HepG2 (cell line): ENCODE results near the gene EFCAB8. TPM values are rescaled to one million over a fixed set of nuclear protein-coding genes. Genes with fewer than 3 reads are reported as not detected.

Experiments used
- BRCA1 ChIP-seq: sonication (generic); formaldehyde crosslinking; IDR thresholded peaks from 2 replicates; pipeline ENCODE4 v1.4.0; 2020; ENCODE audit warnings: missing genetic modification reagents
- CAMTA2 ChIP-seq: sonication (generic); formaldehyde crosslinking; IDR thresholded peaks from 2 replicates; pipeline ENCODE4 v1.4.0; 2020; ENCODE audit warnings: mild to moderate bottlenecking, missing genetic modification reagents, borderline replicate concordance
- FOXJ3 ChIP-seq: sonication (generic); formaldehyde crosslinking; IDR thresholded peaks from 2 replicates; pipeline ENCODE4 v1.4.0; 2020; ENCODE audit warnings: missing genetic modification reagents, mild to moderate bottlenecking, borderline replicate concordance
- HES4 ChIP-seq: sonication (generic); formaldehyde crosslinking; IDR thresholded peaks from 2 replicates; pipeline ENCODE4 v1.9.0; 2021; ENCODE audit warnings: mild to moderate bottlenecking, missing genetic modification reagents, borderline replicate concordance
- KLF9 ChIP-seq: IDR thresholded peaks from 2 replicates; pipeline ENCODE4 v1.6.1; 2016; ENCODE audit warnings: low read depth
- MBD4 ChIP-seq: IDR thresholded peaks from 2 replicates; pipeline ENCODE4 v1.6.1; 2012; ENCODE audit warnings: low read length, inconsistent platforms, borderline replicate concordance
- NBN ChIP-seq: fragments of 450-650 bp; conservative IDR thresholded peaks from 2 replicates; pipeline ENCODE4 v1.6.1; 2017
- NONO ChIP-seq, 2 experiments: fragments of 450-650 bp in 1 of 2; sonication (generic) in 1 of 2; formaldehyde crosslinking in 1 of 2; IDR thresholded peaks in 1 of 2; conservative IDR thresholded peaks in 1 of 2; 2 replicates each; pipeline versions ENCODE4 v1.6.1 to v1.8.0; 2017 to 2022; ENCODE audit warnings: mild to moderate bottlenecking in 1 of 2, missing genetic modification reagents in 1 of 2, moderate library complexity in 1 of 2
- PHF8 ChIP-seq: sonication (generic); formaldehyde crosslinking; IDR thresholded peaks from 2 replicates; pipeline ENCODE4 v1.5.0; 2020; ENCODE audit warnings: missing genetic modification reagents
- RBAK ChIP-seq: sonication (generic); formaldehyde crosslinking; IDR thresholded peaks from 2 replicates; pipeline ENCODE4 v1.5.1; 2020; ENCODE audit warnings: mild to moderate bottlenecking, missing genetic modification reagents
- RORA ChIP-seq: sonication (generic); formaldehyde crosslinking; IDR thresholded peaks from 2 replicates; pipeline ENCODE4 v1.5.0; 2020; ENCODE audit warnings: mild to moderate bottlenecking, missing genetic modification reagents, moderate library complexity
- SCMH1 ChIP-seq: sonication (generic); formaldehyde crosslinking; IDR thresholded peaks from 2 replicates; pipeline ENCODE4 v1.9.0; 2021; ENCODE audit warnings: missing genetic modification reagents, mild to moderate bottlenecking, borderline replicate concordance
- ZFP41 ChIP-seq: sonication (generic); formaldehyde crosslinking; IDR thresholded peaks from 2 replicates; pipeline ENCODE4 v1.4.0; 2020; ENCODE audit warnings: mild to moderate bottlenecking, missing genetic modification reagents, borderline replicate concordance
- ZNF572 ChIP-seq: sonication (generic); formaldehyde crosslinking; IDR thresholded peaks from 2 replicates; pipeline ENCODE4 v1.5.1; 2020; ENCODE audit warnings: mild to moderate bottlenecking, missing genetic modification reagents
- ZNF598 ChIP-seq: sonication (generic); formaldehyde crosslinking; IDR thresholded peaks from 2 replicates; pipeline ENCODE4 v1.5.1; 2020; ENCODE audit warnings: mild to moderate bottlenecking, missing genetic modification reagents, borderline replicate concordance
- ZNF75D ChIP-seq: sonication (generic); formaldehyde crosslinking; IDR thresholded peaks from 2 replicates; pipeline ENCODE4 v1.8.1; 2023; ENCODE audit warnings: missing genetic modification reagents, mild to moderate bottlenecking, borderline replicate concordance
- ZSCAN20 ChIP-seq: sonication (generic); formaldehyde crosslinking; IDR thresholded peaks from 2 replicates; pipeline ENCODE4 v1.4.0; 2020; ENCODE audit warnings: missing genetic modification reagents, mild to moderate bottlenecking, borderline replicate concordance
- polyA plus RNA-seq, 8 experiments: library from polyadenylated mRNA; depleted of rRNA in 3 of 8; stranded (reverse) in 7 of 8; unstranded in 1 of 8; fragments of >200 nt; fragmentation: Illumina TruSeq in 4 of 8; extraction: Trizol in 4 of 8; gene quantifications; 2 replicates each; pipeline versions ENCODE4 v1.2.1 to v1.2.3, GENCODE V29; 2011 to 2016; ENCODE audit warnings: low read depth in 4 of 8, missing spikeins in 1 of 8, mixed read lengths in 1 of 8; ENCODE audit not compliant: insufficient read depth in 1 of 8
- total RNA-seq, 5 experiments: library from RNA; depleted of rRNA; stranded (reverse); fragments of >200 nt; fragmentation: Illumina TruSeq; extraction: Trizol; gene quantifications; 2 replicates each; pipeline ENCODE4 v1.2.3, GENCODE V29; 2016; ENCODE audit warnings: low read depth in 1 of 5
- TF ChIP-seq, protein P1 (sequence below): sonication (generic); formaldehyde crosslinking; IDR thresholded peaks from 2 replicates; pipeline ENCODE4 v1.4.0; 2020; ENCODE audit warnings: missing genetic modification reagents
- TF ChIP-seq, protein P2 (sequence below): IDR thresholded peaks from 2 replicates; pipeline ENCODE4 v1.6.1; 2016; ENCODE audit warnings: missing compliant biosample characterization, missing genetic modification reagents, borderline replicate concordance
- TF ChIP-seq, protein P3 (sequence below): sonication (generic); formaldehyde crosslinking; conservative IDR thresholded peaks from 2 replicates; pipeline ENCODE4 v1.4.0; 2020; ENCODE audit warnings: missing genetic modification reagents
- TF ChIP-seq, protein P4 (sequence below): sonication (generic); formaldehyde crosslinking; IDR thresholded peaks from 2 replicates; pipeline ENCODE4 v1.5.1; 2020; ENCODE audit warnings: missing genetic modification reagents, mild to moderate bottlenecking, borderline replicate concordance

Gene EFCAB8
- total and polyA plus RNA-seq, 2 of the 13 experiments (the other 11 are each of a cell fraction or from before 2014, with no cell fraction given): 0.15 to 0.22 TPM

DNA sequence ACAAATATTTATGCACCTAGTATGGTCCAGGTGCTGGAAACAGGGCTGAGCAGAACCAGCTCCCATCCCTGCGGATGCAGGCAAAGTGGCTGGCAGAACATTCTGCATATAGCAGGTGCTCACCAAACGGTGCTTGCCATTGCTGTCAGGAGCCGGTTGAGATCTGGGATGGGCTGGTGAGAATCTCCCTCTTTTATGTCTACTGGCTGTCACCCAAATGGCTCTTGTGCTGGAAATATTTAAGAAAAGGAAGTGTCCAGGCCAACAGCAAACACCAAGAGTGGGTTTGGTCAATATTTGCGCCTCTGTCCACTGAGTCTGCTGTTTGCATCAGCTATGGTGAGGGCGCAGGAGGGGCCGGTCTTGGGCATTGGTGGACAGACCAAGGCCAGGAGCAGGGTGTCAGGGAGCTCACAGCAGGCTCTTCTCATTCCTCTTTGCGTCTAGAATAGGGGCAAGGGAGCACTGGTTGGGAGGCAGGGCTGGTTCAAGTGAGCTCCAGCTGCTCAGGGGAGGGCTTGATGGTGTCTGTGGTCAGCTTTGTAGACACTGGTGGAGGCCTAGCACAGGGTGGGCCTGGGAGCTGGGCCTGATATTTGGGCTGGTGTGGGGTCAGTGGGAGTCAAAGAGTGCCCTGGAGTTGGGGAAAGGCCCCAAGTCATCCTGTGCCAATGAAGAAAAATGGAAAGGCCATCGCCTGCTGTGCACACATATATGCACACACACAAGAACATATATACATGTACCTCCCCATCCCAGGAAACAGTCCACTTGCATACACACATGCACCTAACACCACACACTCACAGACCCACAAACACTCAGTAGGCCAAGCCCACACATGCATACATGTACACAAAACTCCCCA, 147.4 kb downstream of the EFCAB8 start (continued):
- TF ChIP-seq NONO (IDR thresholded peaks at IDR 0.05): no peak
- TF ChIP-seq NONO (CRISPR knock-in tag; conservative IDR thresholded peaks at IDR 0.05): peak; percentile 86
- TF ChIP-seq, protein P1, sequence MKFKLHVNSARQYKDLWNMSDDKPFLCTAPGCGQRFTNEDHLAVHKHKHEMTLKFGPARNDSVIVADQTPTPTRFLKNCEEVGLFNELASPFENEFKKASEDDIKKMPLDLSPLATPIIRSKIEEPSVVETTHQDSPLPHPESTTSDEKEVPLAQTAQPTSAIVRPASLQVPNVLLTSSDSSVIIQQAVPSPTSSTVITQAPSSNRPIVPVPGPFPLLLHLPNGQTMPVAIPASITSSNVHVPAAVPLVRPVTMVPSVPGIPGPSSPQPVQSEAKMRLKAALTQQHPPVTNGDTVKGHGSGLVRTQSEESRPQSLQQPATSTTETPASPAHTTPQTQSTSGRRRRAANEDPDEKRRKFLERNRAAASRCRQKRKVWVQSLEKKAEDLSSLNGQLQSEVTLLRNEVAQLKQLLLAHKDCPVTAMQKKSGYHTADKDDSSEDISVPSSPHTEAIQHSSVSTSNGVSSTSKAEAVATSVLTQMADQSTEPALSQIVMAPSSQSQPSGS (CRISPR knock-in tag): peak; percentile 91; the same call in 1 of the 2 replicates
- peak; percentile 67; the same call in 1 of the 2 replicates for TF ChIP-seq ZNF598 (CRISPR knock-in tag)
- no peak for TF ChIP-seq KLF9 (CRISPR knock-in tag)
- no peak for TF ChIP-seq HES4
- TF ChIP-seq RBAK (CRISPR knock-in tag): no peak
- no peak for TF ChIP-seq ZNF572 (CRISPR knock-in tag)
- TF ChIP-seq FOXJ3 (CRISPR knock-in tag): peak; percentile 74; the same call in 1 of the 2 replicates
- no peak for TF ChIP-seq SCMH1 (CRISPR knock-in tag)
- TF ChIP-seq MBD4: no peak
- TF ChIP-seq, protein P2, sequence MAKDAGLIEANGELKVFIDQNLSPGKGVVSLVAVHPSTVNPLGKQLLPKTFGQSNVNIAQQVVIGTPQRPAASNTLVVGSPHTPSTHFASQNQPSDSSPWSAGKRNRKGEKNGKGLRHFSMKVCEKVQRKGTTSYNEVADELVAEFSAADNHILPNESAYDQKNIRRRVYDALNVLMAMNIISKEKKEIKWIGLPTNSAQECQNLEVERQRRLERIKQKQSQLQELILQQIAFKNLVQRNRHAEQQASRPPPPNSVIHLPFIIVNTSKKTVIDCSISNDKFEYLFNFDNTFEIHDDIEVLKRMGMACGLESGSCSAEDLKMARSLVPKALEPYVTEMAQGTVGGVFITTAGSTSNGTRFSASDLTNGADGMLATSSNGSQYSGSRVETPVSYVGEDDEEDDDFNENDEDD (CRISPR knock-in tag): peak; percentile 43; the same call in 1 of the 2 replicates
- TF ChIP-seq BRCA1: no peak
- no peak for TF ChIP-seq ZFP41 (CRISPR knock-in tag)
- 0 out of 2 replicates have a peak, but pooled peaks have one; percentile 25 for TF ChIP-seq ZSCAN20 (CRISPR knock-in tag)
- TF ChIP-seq ZNF75D (CRISPR knock-in tag): no peak
- TF ChIP-seq CAMTA2 (CRISPR knock-in tag): no peak
- TF ChIP-seq, protein P3, sequence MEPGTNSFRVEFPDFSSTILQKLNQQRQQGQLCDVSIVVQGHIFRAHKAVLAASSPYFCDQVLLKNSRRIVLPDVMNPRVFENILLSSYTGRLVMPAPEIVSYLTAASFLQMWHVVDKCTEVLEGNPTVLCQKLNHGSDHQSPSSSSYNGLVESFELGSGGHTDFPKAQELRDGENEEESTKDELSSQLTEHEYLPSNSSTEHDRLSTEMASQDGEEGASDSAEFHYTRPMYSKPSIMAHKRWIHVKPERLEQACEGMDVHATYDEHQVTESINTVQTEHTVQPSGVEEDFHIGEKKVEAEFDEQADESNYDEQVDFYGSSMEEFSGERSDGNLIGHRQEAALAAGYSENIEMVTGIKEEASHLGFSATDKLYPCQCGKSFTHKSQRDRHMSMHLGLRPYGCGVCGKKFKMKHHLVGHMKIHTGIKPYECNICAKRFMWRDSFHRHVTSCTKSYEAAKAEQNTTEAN: peak; percentile 85
- no peak for TF ChIP-seq RORA (CRISPR knock-in tag)
- no peak for TF ChIP-seq NBN
- TF ChIP-seq, protein P4, sequence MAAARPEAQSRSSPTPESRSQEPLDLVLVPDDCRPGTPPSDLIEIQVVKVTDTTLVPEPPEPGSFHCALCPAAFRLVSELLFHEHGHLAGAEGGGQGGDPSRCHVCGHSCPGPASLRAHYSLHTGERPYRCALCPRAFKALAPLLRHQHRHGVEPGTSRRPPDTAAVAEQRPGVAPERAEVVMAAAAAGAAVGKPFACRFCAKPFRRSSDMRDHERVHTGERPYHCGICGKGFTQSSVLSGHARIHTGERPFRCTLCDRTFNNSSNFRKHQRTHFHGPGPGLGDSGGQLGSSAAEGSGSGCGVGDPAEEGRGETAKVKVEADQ: peak; percentile 77; the same call in 1 of the 2 replicates
- TF ChIP-seq PHF8 (CRISPR knock-in tag): peak; percentile 57
